HepG2 (cell line): ENCODE data around the gene CACNA1G. TPM values are rescaled to one million over a fixed set of nuclear protein-coding genes. Genes with fewer than 3 reads are reported as not detected.

ENCODE experiments used
- ATAC-seq: fragments of 200-7000 bp; cut with Tn5 transposase; 3 replicates; pipeline ENCODE4 v1.9.1; 2020; ENCODE audit warnings: mild to moderate bottlenecking, moderate library complexity
- BruUV-seq: library from RNA; stranded (reverse); fragments of 400-500 nt; replicated peaks from 2 replicates; lab custom pipeline; 2021; lab: Mats Ljungman, UMichigan
- CTCF ChIA-PET: fragments of 300-600 bp; formaldehyde crosslinking; extraction: SDS; loops from one replicate; lab custom pipeline; 2021; ENCODE audit warnings: low total read pairs, inconsistent platforms, low intra/inter-chr PET ratio; lab: Yijun Ruan, JAX
- POLR2A ChIA-PET: fragments of 350-600 bp; sonication (Branson Sonifier 250); formaldehyde crosslinking; loops from one replicate; lab custom pipeline; 2020; ENCODE audit warnings: antibody characterized with exemption, inconsistent platforms; lab: Yijun Ruan, JAX
- DNase-seq: peaks from one replicate; pipeline ENCODE4 v3.0.0-alpha.2; 2015; ENCODE audit warnings: low spot score
- FAIRE-seq: peaks from 3 replicates; lab custom pipeline; 2011; peaks lifted over from hg19 to GRCh38; lab: Jason Lieb, UNC
- H2AFZ ChIP-seq: one replicate; pipeline ENCODE4 v1.6.1; 2011; ENCODE audit warnings: low read length, inconsistent platforms
- H3K27ac ChIP-seq: fragments of 300-600 bp; 3 replicates; pipeline ENCODE4 v1.8.0; 2011; ENCODE audit warnings: mixed run types, mild to moderate bottlenecking, mixed read lengths, low read length, inconsistent platforms; ENCODE audit not compliant: insufficient read depth; ENCODE audit errors: extremely low read length
- H3K27me3 ChIP-seq, 2 experiments: fragments of 200-600 bp in 1 of 2; 2 replicates in 1 of 2; 3 replicates in 1 of 2; pipeline versions ENCODE4 v1.6.0 to v1.8.0; 2011; ENCODE audit warnings: low read length in 2 of 2, mild to moderate bottlenecking in 2 of 2, moderate library complexity in 2 of 2, inconsistent platforms in 1 of 2; ENCODE audit not compliant: insufficient read depth in 2 of 2, control insufficient read depth in 1 of 2
- H3K36me3 ChIP-seq, 2 experiments: fragments of 200-600 bp in 1 of 2; replicated peaks in 1 of 2; 2 replicates in 1 of 2; 3 replicates in 1 of 2; pipeline versions ENCODE4 v1.5.1 to v1.8.0; 2011; ENCODE audit warnings: low read length in 2 of 2, inconsistent platforms in 1 of 2; ENCODE audit not compliant: insufficient read depth in 2 of 2, control insufficient read depth in 1 of 2
- H3K4me1 ChIP-seq: 2 replicates; pipeline ENCODE4 v1.5.1; 2012; ENCODE audit warnings: low read length, inconsistent platforms; ENCODE audit not compliant: insufficient read depth
- H3K4me2 ChIP-seq: 2 replicates; pipeline ENCODE4 v1.6.0; 2011; ENCODE audit warnings: low read depth, low read length, inconsistent platforms
- H3K4me3 ChIP-seq, 3 experiments: fragments of 200-600 bp in 1 of 3; sonication (generic), shearing (Covaris generic) in 1 of 3; replicated peaks in 1 of 3; 2 replicates each; pipeline ENCODE4 v1.5.1; 2011 to 2016; ENCODE audit warnings: low read length in 3 of 3, inconsistent platforms in 2 of 3, low read depth in 2 of 3, mild to moderate bottlenecking in 2 of 3, control low read depth in 1 of 3, mixed read lengths in 1 of 3; ENCODE audit not compliant: insufficient read depth in 1 of 3
- H3K79me2 ChIP-seq: one replicate; pipeline ENCODE4 v1.6.1; 2011; ENCODE audit warnings: low read length, inconsistent platforms; ENCODE audit not compliant: insufficient read depth
- H3K9ac ChIP-seq: 2 replicates; pipeline ENCODE4 v1.6.0; 2011; ENCODE audit warnings: mild to moderate bottlenecking, low read depth, low read length, inconsistent platforms; ENCODE audit not compliant: insufficient read depth
- H3K9me3 ChIP-seq: 2 replicates; pipeline ENCODE4 v1.5.1; 2012; ENCODE audit warnings: mild to moderate bottlenecking, low read length
- H4K20me1 ChIP-seq: 2 replicates; pipeline ENCODE4 v1.6.0; 2011; ENCODE audit warnings: inconsistent platforms, mild to moderate bottlenecking, low read length, moderate library complexity; ENCODE audit not compliant: insufficient read depth
- ADNP ChIP-seq: sonication (generic); formaldehyde crosslinking; IDR thresholded peaks from 2 replicates; pipeline ENCODE4 v1.4.0; 2020; ENCODE audit warnings: missing genetic modification reagents
- BRD4 ChIP-seq: sonication (generic); formaldehyde crosslinking; IDR thresholded peaks from 2 replicates; pipeline ENCODE4 v1.4.0; 2020; ENCODE audit warnings: missing genetic modification reagents
- CAMTA2 ChIP-seq: sonication (generic); formaldehyde crosslinking; IDR thresholded peaks from 2 replicates; pipeline ENCODE4 v1.4.0; 2020; ENCODE audit warnings: mild to moderate bottlenecking, missing genetic modification reagents, borderline replicate concordance
- CCDC6 ChIP-seq: sonication (generic); formaldehyde crosslinking; IDR thresholded peaks from 2 replicates; pipeline ENCODE4 v1.8.1; 2022; ENCODE audit warnings: mild to moderate bottlenecking, missing genetic modification reagents, moderate library complexity
- ESRRA ChIP-seq: sonication (generic); formaldehyde crosslinking; IDR thresholded peaks from 2 replicates; pipeline ENCODE4 v1.5.1; 2020; ENCODE audit warnings: mild to moderate bottlenecking, low read depth, missing genetic modification reagents
- KDM1A ChIP-seq: IDR thresholded peaks from 2 replicates; pipeline ENCODE4 v1.6.1; 2016; ENCODE audit warnings: missing compliant biosample characterization
- NCOA5 ChIP-seq: sonication (generic); formaldehyde crosslinking; IDR thresholded peaks from 2 replicates; pipeline ENCODE4 v1.4.0; 2020; ENCODE audit warnings: missing genetic modification reagents
- ZBTB38 ChIP-seq: sonication (generic); formaldehyde crosslinking; IDR thresholded peaks from 2 replicates; pipeline ENCODE4 v1.5.1; 2020; ENCODE audit warnings: mild to moderate bottlenecking, missing genetic modification reagents
- ZNF615 ChIP-seq: sonication (generic); formaldehyde crosslinking; IDR thresholded peaks from 2 replicates; pipeline ENCODE4 v1.5.0; 2020; ENCODE audit warnings: mild to moderate bottlenecking, missing genetic modification reagents, borderline replicate concordance
- ZNF629 ChIP-seq: sonication (generic); formaldehyde crosslinking; conservative IDR thresholded peaks from 2 replicates; pipeline ENCODE4 v1.5.0; 2020; ENCODE audit warnings: missing genetic modification reagents
- WGBS: methylation state at CpG from one replicate; pipeline ENCODE4 v1.1.6; 2017; ENCODE audit warnings: low lambda C conversion rate; 5-methylcytosine and 5-hydroxymethylcytosine counted together
- in situ Hi-C: cut with HindIII; loops from 2 replicates; pipeline ENCODE4 v1.10.0; 2017; ENCODE audit warnings: low pct_unique_long_range_greater_than_20kb; ENCODE audit not compliant: extremely low pct_ligation_motif_present
- intact Hi-C: fragments of 100-400 bp; cut with micrococcal nuclease; formaldehyde crosslinking; loops from one replicate; pipeline ENCODE4 v1.10.0; 2022; ENCODE audit not compliant: unreplicated experiment
- polyA plus RNA-seq, 8 experiments: library from polyadenylated mRNA; depleted of rRNA in 3 of 8; stranded (reverse) in 7 of 8; unstranded in 1 of 8; fragments of >200 nt; fragmentation: Illumina TruSeq in 4 of 8; extraction: Trizol in 4 of 8; gene quantifications; 2 replicates each; pipeline versions ENCODE4 v1.2.1 to v1.2.3, GENCODE V29; 2011 to 2016; ENCODE audit warnings: low read depth in 4 of 8, missing spikeins in 1 of 8, mixed read lengths in 1 of 8; ENCODE audit not compliant: insufficient read depth in 1 of 8
- total RNA-seq, 5 experiments: library from RNA; depleted of rRNA; stranded (reverse); fragments of >200 nt; fragmentation: Illumina TruSeq; extraction: Trizol; gene quantifications; 2 replicates each; pipeline ENCODE4 v1.2.3, GENCODE V29; 2016; ENCODE audit warnings: low read depth in 1 of 5
- TF ChIP-seq, protein P1 (sequence below): sonication (generic); formaldehyde crosslinking; IDR thresholded peaks from 2 replicates; pipeline ENCODE4 v1.4.0; 2020; ENCODE audit warnings: missing genetic modification reagents, mild to moderate bottlenecking, borderline replicate concordance
- TF ChIP-seq, protein P2 (sequence below): sonication (generic); formaldehyde crosslinking; IDR thresholded peaks from 2 replicates; pipeline ENCODE4 v1.4.0; 2020; ENCODE audit warnings: missing genetic modification reagents
- TF ChIP-seq, protein P3 (sequence below): sonication (generic); formaldehyde crosslinking; IDR thresholded peaks from 2 replicates; pipeline ENCODE4 v1.4.0; 2020; ENCODE audit warnings: mild to moderate bottlenecking, missing genetic modification reagents

CACNA1G gene
- total and polyA plus RNA-seq, 2 of the 13 experiments (the other 11 are each of a cell fraction or from before 2014, with no cell fraction given), result 0.02 TPM; not detected in 1

DNA sequence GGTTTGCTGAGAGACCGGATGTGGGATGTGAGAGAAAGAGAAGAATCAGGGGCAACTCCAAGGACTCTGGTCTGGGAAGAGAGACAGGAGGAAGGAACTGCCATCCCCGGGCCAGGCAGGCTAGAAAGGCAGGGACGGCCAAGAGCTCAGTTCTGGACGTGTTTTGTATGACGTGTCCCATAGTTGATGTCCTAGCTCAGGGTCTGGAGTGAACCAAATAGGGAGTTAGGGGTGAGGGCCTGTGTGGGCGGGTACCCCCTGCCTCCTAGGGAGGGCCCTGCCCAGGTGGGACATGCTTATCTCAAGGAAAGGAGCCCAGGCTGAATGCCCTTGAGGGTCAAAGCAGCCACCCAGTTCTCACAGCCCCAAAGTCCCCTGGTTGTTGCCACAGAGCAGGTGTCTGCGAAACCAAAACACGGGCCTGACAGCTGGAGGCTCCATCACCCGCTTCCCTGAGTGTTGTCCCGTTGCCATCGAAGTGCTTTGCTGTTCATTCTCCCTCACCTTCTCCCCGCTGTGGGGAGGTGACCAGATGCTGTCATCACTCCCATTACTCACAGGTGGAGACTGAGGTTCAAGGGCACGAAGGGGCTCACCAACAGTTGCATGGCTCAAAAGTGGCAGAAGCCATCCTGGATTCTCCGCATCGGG is 81.7 kb downstream of the CACNA1G start:
- Histone ChIP-seq H3K79me2 (peaks cover 3% of the 10 kb centered on the region), H3K27ac (peak overlapping the region; percentile 11), H3K4me2 (peak overlapping the region; percentile 1; the same call in 1 of the 2 replicates), H3K36me3 (0 out of 5 replicates have a peak, but pooled peaks cover 0 to 4% of the 10 kb centered on the region in 2 experiments), H3K4me3 (no peak overlapping the region), H3K27me3 (no peaks in the 10 kb centered on the region), H3K9me3 (no peaks in the 10 kb centered on the region), H3K4me1 (peaks cover 96% of the 10 kb centered on the region), H3K9ac (no peak overlapping the region), H4K20me1 (no peaks in the 10 kb centered on the region), H2AFZ (no peak overlapping the region)
- ChIA-PET CTCF (no interaction called here), POLR2A (interaction anchor here (19.8 kb wide), 1 partner anchor 47 kb away, joined by 839 read pairs; no protein-coding TSS in a partner anchor)
- BruUV-seq, result no TSS peak
- ATAC-seq, result no peak
- no peak for DNase-seq
- no peak for FAIRE-seq
- 93% methylated on average over 15 of the region's 15 CpGs for WGBS
- in situ Hi-C loops, result no loop called here
- intact Hi-C loops, result no loop called here
- TF ChIP-seq ADNP (CRISPR knock-in tag) (peak; percentile 72; the same call in 1 of the 2 replicates), CCDC6 (CRISPR knock-in tag) (no peak), CAMTA2 (CRISPR knock-in tag) (no peak), ESRRA (0 out of 2 replicates have a peak, but pooled peaks have one; percentile 11), ZNF615 (CRISPR knock-in tag) (no peak), NCOA5 (no peak), BRD4 (CRISPR knock-in tag) (0 out of 2 replicates have a peak, but pooled peaks have one; percentile 53), ZBTB38 (CRISPR knock-in tag) (peak; percentile 87; the same call in 1 of the 2 replicates), KDM1A (CRISPR knock-in tag) (peak; percentile 86), ZNF629 (CRISPR knock-in tag) (peak; percentile 97)
- TF ChIP-seq, protein P1, sequence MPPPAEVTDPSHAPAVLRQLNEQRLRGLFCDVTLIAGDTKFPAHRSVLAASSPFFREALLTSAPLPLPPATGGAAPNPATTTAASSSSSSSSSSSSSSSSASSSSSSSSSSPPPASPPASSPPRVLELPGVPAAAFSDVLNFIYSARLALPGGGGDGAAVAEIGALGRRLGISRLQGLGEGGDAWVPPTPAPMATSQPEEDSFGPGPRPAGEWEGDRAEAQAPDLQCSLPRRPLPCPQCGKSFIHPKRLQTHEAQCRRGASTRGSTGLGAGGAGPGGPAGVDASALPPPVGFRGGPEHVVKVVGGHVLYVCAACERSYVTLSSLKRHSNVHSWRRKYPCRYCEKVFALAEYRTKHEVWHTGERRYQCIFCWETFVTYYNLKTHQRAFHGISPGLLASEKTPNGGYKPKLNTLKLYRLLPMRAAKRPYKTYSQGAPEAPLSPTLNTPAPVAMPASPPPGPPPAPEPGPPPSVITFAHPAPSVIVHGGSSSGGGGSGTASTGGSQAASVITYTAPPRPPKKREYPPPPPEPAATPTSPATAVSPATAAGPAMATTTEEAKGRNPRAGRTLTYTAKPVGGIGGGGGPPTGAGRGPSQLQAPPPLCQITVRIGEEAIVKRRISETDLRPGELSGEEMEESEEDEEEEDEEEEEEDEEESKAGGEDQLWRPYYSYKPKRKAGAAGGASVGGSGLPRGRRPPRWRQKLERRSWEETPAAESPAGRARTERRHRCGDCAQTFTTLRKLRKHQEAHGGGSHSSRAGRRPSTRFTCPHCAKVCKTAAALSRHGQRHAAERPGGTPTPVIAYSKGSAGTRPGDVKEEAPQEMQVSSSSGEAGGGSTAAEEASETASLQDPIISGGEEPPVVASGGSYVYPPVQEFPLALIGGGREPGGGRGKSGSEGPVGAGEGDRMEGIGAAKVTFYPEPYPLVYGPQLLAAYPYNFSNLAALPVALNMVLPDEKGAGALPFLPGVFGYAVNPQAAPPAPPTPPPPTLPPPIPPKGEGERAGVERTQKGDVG (CRISPR knock-in tag), result peak; percentile 68; the same call in 1 of the 2 replicates
- TF ChIP-seq, protein P2, sequence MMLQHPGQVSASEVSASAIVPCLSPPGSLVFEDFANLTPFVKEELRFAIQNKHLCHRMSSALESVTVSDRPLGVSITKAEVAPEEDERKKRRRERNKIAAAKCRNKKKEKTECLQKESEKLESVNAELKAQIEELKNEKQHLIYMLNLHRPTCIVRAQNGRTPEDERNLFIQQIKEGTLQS (CRISPR knock-in tag), result 0 out of 2 replicates have a peak, but pooled peaks have one; percentile 12
- TF ChIP-seq, protein P3, sequence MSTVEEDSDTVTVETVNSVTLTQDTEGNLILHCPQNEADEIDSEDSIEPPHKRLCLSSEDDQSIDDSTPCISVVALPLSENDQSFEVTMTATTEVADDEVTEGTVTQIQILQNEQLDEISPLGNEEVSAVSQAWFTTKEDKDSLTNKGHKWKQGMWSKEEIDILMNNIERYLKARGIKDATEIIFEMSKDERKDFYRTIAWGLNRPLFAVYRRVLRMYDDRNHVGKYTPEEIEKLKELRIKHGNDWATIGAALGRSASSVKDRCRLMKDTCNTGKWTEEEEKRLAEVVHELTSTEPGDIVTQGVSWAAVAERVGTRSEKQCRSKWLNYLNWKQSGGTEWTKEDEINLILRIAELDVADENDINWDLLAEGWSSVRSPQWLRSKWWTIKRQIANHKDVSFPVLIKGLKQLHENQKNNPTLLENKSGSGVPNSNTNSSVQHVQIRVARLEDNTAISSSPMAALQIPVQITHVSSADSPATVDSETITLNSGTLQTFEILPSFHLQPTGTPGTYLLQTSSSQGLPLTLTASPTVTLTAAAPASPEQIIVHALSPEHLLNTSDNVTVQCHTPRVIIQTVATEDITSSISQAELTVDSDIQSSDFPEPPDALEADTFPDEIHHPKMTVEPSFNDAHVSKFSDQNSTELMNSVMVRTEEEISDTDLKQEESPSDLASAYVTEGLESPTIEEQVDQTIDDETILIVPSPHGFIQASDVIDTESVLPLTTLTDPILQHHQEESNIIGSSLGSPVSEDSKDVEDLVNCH (CRISPR knock-in tag), result no peak
